ENCODE measurements around the gene LY6G5C.
"Not testable (repeated sequence)": the region's sequence is repeated elsewhere in the genome, so short reads cannot be mapped to it uniquely, and the experiment has no call there.

Gene LY6G5C

DNA sequence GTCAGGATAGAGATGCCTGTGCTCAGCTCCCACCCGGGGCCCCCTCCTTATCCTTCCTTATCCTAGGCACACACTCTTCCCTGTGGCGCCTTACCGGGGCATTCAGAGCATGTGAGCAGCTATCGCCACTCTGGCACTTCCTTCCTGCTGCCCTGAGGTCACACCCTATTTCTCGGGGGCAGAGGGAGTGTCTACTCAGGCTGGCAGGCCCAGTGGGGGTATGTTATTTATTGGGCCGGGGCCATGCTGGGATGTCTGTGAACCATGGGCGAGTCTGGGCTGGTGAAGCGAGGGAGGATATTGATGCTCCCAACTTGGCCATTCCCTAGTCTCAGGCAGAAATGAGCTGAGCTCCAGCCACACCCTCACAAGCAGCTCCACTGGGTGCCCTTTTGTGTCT, 30.4 kb upstream of the LY6G5C start:
- Histone ChIP-seq H3K27ac (no peak overlapping the region), H3K27me3 (replicated peaks) (no peaks in the 10 kb centered on the region), H3K36me3 (replicated peaks) (no peaks in the 10 kb centered on the region), H3K4me3 (ENCODE audit: low read depth, low read length) (no peak overlapping the region)
- in situ Hi-C loops (cut with HindIII; ENCODE audit: low pct_ligation_motif_present, low sequenced_read_pairs): no loop called here
- DNase-seq: no peak
- TF ChIP-seq, protein P1, sequence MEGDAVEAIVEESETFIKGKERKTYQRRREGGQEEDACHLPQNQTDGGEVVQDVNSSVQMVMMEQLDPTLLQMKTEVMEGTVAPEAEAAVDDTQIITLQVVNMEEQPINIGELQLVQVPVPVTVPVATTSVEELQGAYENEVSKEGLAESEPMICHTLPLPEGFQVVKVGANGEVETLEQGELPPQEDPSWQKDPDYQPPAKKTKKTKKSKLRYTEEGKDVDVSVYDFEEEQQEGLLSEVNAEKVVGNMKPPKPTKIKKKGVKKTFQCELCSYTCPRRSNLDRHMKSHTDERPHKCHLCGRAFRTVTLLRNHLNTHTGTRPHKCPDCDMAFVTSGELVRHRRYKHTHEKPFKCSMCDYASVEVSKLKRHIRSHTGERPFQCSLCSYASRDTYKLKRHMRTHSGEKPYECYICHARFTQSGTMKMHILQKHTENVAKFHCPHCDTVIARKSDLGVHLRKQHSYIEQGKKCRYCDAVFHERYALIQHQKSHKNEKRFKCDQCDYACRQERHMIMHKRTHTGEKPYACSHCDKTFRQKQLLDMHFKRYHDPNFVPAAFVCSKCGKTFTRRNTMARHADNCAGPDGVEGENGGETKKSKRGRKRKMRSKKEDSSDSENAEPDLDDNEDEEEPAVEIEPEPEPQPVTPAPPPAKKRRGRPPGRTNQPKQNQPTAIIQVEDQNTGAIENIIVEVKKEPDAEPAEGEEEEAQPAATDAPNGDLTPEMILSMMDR (IDR thresholded peaks at IDR 0.05; ENCODE audit: low read depth, low read length, missing control alignments): no peak

DNA sequence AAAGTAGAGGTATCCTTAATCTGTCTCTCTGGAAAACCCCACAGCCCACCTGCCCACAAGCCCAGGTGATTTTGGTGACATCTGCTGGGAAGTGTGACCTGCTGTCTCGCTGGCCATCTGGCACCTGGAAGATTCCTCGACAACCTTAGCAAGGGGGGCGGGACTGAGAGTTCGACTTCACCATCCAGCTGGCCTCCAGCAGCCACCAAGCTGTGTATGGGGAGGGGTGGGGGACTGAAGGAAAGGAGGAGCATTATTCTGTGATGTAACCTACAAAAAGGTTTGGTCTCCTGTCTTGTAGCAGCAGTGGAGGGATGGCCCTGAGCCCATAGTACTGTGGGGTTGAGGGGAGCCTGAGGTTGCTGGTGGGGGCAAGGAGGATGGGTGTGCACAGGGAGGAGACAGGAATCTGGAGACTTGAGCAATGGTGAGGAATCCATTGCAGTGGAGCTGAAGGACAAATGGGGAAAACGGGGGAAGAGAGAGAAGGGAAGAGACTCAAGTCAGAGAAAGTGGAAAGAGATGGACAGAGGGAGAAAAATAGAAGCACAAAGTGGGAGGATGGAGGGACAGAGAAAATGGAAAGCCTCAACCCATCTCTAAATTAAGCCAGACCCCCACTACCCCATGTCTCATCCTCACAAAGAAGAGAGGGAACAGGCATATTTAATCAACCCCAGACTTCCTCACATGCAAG, 29.8 kb upstream of the LY6G5C start:
- in situ Hi-C loops (cut with HindIII; ENCODE audit: low pct_ligation_motif_present, low sequenced_read_pairs): no loop called here
- H3K4me3 ChIP-seq (ENCODE audit: low read depth, low read length): no peak overlapping the region
- TF ChIP-seq, protein P1 (IDR thresholded peaks at IDR 0.05; ENCODE audit: low read depth, low read length, missing control alignments): no peak
- no peak overlapping the region for H3K27ac ChIP-seq
- no peaks in the 10 kb centered on the region for H3K27me3 ChIP-seq (replicated peaks)
- H3K36me3 ChIP-seq (replicated peaks): no peaks in the 10 kb centered on the region
- DNase-seq: no peak

DNA sequence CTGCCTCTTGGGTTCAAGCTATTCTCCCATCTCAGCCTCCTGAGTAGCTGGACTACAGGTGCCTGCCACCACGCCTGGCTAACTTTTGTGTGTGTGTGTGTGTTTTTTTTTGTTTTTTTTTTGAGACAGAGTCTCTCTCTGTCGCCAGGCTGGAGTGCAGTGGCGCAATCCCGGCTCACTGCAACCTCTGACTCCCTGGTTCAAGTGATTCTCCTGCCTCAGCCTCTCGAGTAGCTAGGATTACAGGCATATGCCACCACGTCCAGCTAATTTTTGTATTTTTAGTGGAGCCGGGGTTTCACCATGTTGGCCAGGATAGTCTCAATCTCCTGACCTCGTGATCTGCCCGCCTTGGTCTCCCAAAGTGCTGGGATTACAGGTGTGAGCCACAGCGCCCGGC, 28.3 kb upstream of the LY6G5C start:
- DNase-seq; in situ Hi-C loops (cut with HindIII; ENCODE audit: low pct_ligation_motif_present, low sequenced_read_pairs); H3K27ac ChIP-seq; H3K27me3 ChIP-seq (replicated peaks); H3K36me3 ChIP-seq (replicated peaks); H3K4me3 ChIP-seq (ENCODE audit: low read depth, low read length): not testable (repeated sequence)

DNA sequence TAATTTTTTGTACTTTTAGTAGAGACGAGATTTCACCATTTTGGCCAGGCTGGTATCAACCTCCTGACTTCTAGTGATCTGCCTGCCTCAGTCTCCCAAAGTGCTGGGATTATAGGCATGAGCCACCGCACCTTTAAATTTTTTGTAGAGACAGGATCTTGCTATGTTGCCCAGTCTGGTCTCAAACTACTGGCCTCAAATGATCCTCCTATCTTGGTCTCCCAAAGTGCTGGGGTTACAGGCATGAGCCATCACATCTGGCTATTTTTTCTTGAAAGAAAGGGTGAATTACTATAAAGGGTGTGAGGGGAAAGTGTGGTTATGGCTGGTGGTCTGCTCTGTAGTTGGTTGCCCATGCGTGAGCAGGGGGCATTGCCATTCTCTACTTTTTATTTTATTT, 27.4 kb upstream of the LY6G5C start:
- in situ Hi-C loops (cut with HindIII; ENCODE audit: low pct_ligation_motif_present, low sequenced_read_pairs): no loop called here
- H3K27ac ChIP-seq: no peak overlapping the region
- DNase-seq: no peak
- no peaks in the 10 kb centered on the region for H3K27me3 ChIP-seq (replicated peaks)
- H3K36me3 ChIP-seq (replicated peaks): no peaks in the 10 kb centered on the region
- H3K4me3 ChIP-seq (ENCODE audit: low read depth, low read length): no peak overlapping the region
- TF ChIP-seq, protein P1 (IDR thresholded peaks at IDR 0.05; ENCODE audit: low read depth, low read length, missing control alignments): no peak

- no peak for DNase-seq
- no peak overlapping the region for H3K4me3 ChIP-seq (ENCODE audit: low read depth, low read length)
- in situ Hi-C loops (cut with HindIII; ENCODE audit: low pct_ligation_motif_present, low sequenced_read_pairs): no loop called here
- H3K36me3 ChIP-seq (replicated peaks): no peaks in the 10 kb centered on the region
- TF ChIP-seq, protein P1 (IDR thresholded peaks at IDR 0.05; ENCODE audit: low read depth, low read length, missing control alignments): no peak
- H3K27me3 ChIP-seq (replicated peaks): no peaks in the 10 kb centered on the region
- H3K27ac ChIP-seq: no peak overlapping the region
Measured at GRCh38 chr6:31707701-31708100, 26.8 kb upstream of the LY6G5C start.

DNA sequence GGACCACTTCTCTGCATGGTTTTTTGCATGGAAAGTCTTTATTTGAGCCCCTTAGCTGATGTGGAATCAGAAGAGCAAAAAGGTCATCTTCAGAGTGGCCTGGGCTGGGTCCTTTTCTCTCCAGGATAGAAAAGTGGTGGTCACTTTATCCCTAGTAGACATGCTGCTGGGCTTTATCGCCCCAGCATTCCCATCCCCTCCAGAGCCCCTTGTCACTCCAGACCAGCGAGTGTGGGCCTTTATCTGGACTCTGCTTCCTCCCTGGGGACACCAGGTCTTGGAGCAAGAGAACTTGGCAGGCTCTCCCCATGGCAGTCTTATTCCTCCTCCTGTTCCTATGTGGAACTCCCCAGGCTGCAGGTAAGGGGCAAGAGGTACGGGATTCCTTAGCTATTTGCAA, 25.7 kb upstream of the LY6G5C start, which contains the start of gene LY6G6F:
TSS of gene LY6G6F (plus strand) at position 268 of the 400 bp plus-strand sequence. CDS start at position 309, 41 bp downstream.
- Histone ChIP-seq H3K4me3 (ENCODE audit: low read depth, low read length) (no peak within 1 kb of the TSS), H3K27ac (no peak within 1 kb of the TSS), H3K36me3 (replicated peaks) (no peaks in the 10 kb centered on the region), H3K27me3 (replicated peaks) (no peaks in the 10 kb centered on the region)
- TF ChIP-seq, protein P1 (IDR thresholded peaks at IDR 0.05; ENCODE audit: low read depth, low read length, missing control alignments): no peak
- in situ Hi-C loops (cut with HindIII; ENCODE audit: low pct_ligation_motif_present, low sequenced_read_pairs): no loop called here
- DNase-seq: no peak
